Parathyroid adenoma (tissue), 2 donors: ENCODE data around the gene ANKRD10.

Experiments
- H2AFZ ChIP-seq: fragments of 300-600 bp; sonication (generic); one replicate; pipeline ENCODE4 v1.7.0; 2017; ENCODE audit warnings: antibody characterized with exemption, mild to moderate bottlenecking
- H3K27ac ChIP-seq: fragments of 300-600 bp; sonication (generic); one replicate; pipeline ENCODE4 v1.7.0; 2017
- H3K27me3 ChIP-seq: fragments of 300-600 bp; sonication (generic); one replicate; pipeline ENCODE4 v1.7.0; 2017; ENCODE audit warnings: low read length; ENCODE audit not compliant: control insufficient read depth, insufficient read depth
- H3K36me3 ChIP-seq: fragments of 300-600 bp; sonication (generic); one replicate; pipeline ENCODE4 v1.7.0; 2017; ENCODE audit warnings: low read length; ENCODE audit not compliant: control insufficient read depth, insufficient read depth
- H3K4me1 ChIP-seq: fragments of 300-600 bp; sonication (generic); one replicate; pipeline ENCODE4 v1.7.0; 2017; ENCODE audit warnings: control low read depth
- H3K4me2 ChIP-seq: fragments of 300-600 bp; sonication (generic); one replicate; pipeline ENCODE4 v1.7.0; 2017; ENCODE audit warnings: low read length
- H3K4me3 ChIP-seq: fragments of 300-600 bp; sonication (generic); one replicate; pipeline ENCODE4 v1.7.0; 2017; ENCODE audit warnings: low read depth, low read length
- H3K79me2 ChIP-seq: fragments of 300-600 bp; sonication (generic); one replicate; pipeline ENCODE4 v1.7.0; 2017; ENCODE audit warnings: control low read depth
- H3K9ac ChIP-seq: fragments of 300-600 bp; sonication (generic); one replicate; pipeline ENCODE4 v1.7.0; 2017; ENCODE audit warnings: mild to moderate bottlenecking
- H3K9me3 ChIP-seq: fragments of 300-600 bp; sonication (generic); one replicate; pipeline ENCODE4 v1.7.0; 2017; ENCODE audit warnings: low read length; ENCODE audit not compliant: control insufficient read depth
- TF ChIP-seq, protein P1 (sequence below): fragments of 300-600 bp; sonication (generic); IDR thresholded peaks from one replicate; pipeline ENCODE4 v1.7.0; 2017; ENCODE audit warnings: antibody characterized with exemption, mild to moderate bottlenecking
- donor health status: primary hyperparathyroidism.

The ANKRD10 gene

DNA sequence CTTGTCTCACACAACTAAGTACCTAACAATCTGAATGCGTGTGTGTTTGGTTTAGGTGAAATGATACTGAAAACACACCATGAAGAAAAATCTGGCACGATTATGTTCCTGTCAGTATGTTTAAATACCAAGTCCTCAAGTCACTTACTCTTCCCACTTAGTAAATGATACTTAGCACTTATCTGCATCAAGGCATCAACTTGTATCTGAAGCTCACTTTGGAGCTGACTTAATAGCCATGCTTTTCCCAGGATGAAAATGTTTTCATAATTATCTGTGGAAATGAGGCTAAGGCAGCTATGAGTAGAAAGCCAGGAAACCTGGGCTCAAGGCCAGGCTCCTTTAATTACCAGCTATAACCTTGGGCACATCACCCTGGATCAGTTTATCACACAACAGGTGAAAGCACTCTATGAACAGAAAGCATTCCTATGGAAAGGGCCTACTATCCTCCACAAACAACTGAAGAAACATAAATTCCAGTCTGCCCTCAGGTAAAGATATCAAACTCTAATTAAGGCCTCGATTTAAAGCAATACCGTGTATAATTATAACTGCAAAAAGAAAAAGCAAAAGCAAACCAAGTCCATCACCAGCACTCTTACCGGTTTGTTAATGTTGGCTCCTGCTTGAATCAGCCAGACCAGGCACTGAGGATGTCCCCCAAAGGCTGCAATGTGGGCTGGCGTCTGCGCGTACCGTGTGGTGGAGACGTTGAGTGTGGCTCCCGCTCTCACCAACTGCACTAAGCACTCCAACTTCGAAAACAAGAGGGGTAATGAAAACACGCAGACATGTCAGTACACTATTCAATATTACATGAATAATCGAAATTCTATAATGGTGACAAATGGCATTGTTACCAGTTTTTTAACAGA is 4.6 kb downstream of the ANKRD10 start:
- H3K27ac ChIP-seq = no peak overlapping the region
- TF ChIP-seq, protein P1, sequence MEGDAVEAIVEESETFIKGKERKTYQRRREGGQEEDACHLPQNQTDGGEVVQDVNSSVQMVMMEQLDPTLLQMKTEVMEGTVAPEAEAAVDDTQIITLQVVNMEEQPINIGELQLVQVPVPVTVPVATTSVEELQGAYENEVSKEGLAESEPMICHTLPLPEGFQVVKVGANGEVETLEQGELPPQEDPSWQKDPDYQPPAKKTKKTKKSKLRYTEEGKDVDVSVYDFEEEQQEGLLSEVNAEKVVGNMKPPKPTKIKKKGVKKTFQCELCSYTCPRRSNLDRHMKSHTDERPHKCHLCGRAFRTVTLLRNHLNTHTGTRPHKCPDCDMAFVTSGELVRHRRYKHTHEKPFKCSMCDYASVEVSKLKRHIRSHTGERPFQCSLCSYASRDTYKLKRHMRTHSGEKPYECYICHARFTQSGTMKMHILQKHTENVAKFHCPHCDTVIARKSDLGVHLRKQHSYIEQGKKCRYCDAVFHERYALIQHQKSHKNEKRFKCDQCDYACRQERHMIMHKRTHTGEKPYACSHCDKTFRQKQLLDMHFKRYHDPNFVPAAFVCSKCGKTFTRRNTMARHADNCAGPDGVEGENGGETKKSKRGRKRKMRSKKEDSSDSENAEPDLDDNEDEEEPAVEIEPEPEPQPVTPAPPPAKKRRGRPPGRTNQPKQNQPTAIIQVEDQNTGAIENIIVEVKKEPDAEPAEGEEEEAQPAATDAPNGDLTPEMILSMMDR = no peak
- no peaks in the 10 kb centered on the region for H3K9me3 ChIP-seq
- H3K79me2 ChIP-seq = peaks cover 30% of the 10 kb centered on the region
- H3K4me2 ChIP-seq = no peak overlapping the region
- no peaks in the 10 kb centered on the region for H3K4me1 ChIP-seq
- H3K27me3 ChIP-seq = no peaks in the 10 kb centered on the region
- H3K9ac ChIP-seq = no peak overlapping the region
- no peaks in the 10 kb centered on the region for H3K36me3 ChIP-seq
- no peak overlapping the region for H3K4me3 ChIP-seq
- H2AFZ ChIP-seq = no peak overlapping the region

DNA sequence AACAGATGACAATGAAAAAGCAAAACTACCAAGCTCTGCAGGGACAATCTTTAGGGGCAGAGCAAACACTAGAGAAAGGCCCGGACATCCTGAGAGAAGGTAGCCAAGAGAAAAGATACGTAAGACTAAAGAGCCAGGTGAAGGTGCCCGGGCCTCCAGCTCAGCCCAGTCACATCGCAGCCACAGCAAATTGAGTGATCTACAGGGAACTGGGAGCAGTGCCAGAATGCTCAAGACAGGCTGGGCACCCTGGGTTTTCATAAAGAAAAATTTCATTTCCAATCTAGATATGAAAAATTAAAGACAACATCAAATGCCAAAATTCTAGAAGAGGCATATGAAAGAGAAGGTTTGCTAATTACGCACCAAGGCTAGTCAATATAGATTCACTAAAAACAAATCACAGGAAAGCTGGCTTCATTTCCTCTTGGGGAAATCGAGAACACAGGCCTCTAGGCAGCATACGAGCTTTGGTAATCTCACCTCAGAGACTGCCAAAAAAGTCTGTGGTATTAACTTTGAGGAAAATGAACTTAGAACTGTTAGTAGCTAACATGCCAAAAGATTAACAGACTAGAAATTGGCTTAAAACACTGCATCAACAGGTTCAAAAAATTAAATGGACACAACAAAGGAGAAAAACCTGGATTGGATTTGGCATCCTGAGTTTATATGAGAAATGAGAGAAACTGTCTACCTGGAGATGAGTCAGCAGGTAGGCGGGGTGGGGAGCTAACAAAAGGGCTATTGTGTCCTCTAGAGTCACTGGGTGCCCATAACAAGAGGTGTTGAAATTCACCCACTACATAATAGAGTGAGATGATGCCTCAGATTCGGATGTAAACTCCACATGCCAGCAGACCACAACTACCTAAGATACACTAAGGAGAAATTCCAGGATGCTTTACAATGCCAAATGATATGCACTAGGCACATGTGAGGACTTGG is 6.6 kb downstream of the ANKRD10 start:
- TF ChIP-seq, protein P1 = no peak
- Histone ChIP-seq H3K4me1 (no peaks in the 10 kb centered on the region), H3K4me3 (no peak overlapping the region), H3K27ac (no peak overlapping the region), H3K36me3 (no peaks in the 10 kb centered on the region), H3K9ac (no peak overlapping the region), H3K4me2 (no peak overlapping the region), H3K27me3 (no peaks in the 10 kb centered on the region), H3K79me2 (peaks cover 30% of the 10 kb centered on the region), H3K9me3 (no peaks in the 10 kb centered on the region), H2AFZ (no peak overlapping the region)

DNA sequence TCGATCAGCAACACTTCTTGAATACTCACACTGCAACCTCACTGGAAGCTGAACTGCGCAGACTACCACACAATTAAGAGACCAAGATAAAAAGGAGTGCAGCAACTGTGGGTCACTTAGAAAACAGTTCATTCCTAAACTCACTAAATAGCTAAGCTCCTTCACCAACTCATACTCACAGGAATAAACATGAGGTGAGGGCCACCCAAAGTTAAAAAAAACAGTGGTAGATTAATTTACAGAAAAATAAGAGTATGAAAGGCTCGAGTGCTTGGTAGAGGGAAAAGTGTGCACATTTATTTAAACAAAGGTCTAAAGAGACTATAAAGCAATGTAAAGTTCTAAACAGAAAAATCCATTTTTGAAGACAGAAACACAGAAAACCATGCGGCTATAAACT is 7.6 kb downstream of the ANKRD10 start:
- Histone ChIP-seq H2AFZ (no peak overlapping the region), H3K9me3 (no peaks in the 10 kb centered on the region), H3K79me2 (peaks cover 27% of the 10 kb centered on the region), H3K36me3 (no peaks in the 10 kb centered on the region), H3K4me3 (no peak overlapping the region), H3K27ac (no peak overlapping the region), H3K9ac (no peak overlapping the region), H3K4me1 (no peaks in the 10 kb centered on the region), H3K4me2 (no peak overlapping the region), H3K27me3 (no peaks in the 10 kb centered on the region)
- TF ChIP-seq, protein P1 = no peak

DNA sequence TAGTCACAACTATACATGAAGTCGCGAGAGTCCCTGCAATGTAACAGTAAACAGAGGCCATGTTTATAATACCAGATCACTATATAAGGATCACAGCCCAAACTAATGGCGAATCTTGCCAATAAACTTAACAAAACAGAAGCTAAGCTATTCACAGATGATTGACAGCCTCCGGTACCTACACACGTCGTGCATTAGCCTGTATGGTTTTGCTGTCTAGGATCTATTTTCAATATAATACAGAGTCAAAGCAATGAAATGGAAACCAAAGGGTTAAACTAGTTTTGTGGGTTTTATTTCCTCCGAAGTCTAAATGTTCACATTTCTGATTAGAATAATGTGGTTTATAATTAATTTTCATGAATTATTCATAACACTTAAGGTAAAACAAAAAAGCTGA is 10.1 kb downstream of the ANKRD10 start:
- no peak overlapping the region for H3K4me3 ChIP-seq
- no peaks in the 10 kb centered on the region for H3K4me1 ChIP-seq
- H3K9ac ChIP-seq = no peak overlapping the region
- H3K4me2 ChIP-seq = no peak overlapping the region
- peaks cover 9% of the 10 kb centered on the region for H3K79me2 ChIP-seq
- no peaks in the 10 kb centered on the region for H3K9me3 ChIP-seq
- no peaks in the 10 kb centered on the region for H3K27me3 ChIP-seq
- no peak overlapping the region for H3K27ac ChIP-seq
- TF ChIP-seq, protein P1 = no peak
- H2AFZ ChIP-seq = no peak overlapping the region
- H3K36me3 ChIP-seq = no peaks in the 10 kb centered on the region
